ENCODE results near the gene FEN1.

Gene FEN1

DNA sequence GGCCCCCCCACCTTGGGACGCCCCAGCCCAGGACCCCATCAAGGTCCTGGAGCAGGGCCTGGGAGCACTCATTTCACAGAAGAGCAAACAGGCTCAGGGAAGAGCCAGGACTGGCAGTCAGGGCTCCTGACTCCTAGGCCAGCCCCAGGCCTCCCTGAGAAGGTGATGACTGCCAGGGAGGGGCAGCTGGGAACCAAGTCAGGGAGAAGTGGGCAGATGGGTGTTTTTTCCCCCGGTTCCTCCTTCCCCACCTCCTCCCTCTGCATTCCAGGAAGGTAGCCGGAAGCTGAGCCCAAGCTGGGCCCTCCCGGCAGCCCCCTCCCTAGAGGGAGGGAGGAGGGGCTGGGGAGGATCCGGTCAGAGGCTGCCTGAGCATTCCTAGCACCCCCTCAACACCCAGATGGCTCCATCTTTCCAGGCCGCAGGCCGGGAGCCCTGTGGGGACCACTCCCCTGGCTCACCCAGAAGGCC is 20.7 kb upstream of the FEN1 start:
- no peak overlapping the region for H3K27ac ChIP-seq (ENCODE audit: low read length)
- H3K4me1 ChIP-seq (ENCODE audit: control insufficient read depth in 1 of 2, insufficient read depth in 2 of 2, low read length in 2 of 2), result peaks cover 0 to 3% of the 10 kb centered on the region in 2 donors
- H3K27me3 ChIP-seq (ENCODE audit: low read depth, low read length), result no peaks in the 10 kb centered on the region

GRCh38 chr11:61773356-61773755 is 19.4 kb upstream of the FEN1 start:
- no peaks in the 10 kb centered on the region for H3K9me3 ChIP-seq (ENCODE audit: control insufficient read depth in 1 of 2, low read length in 2 of 2)
- no peaks in the 10 kb centered on the region for H3K27me3 ChIP-seq (ENCODE audit: low read depth, low read length)
- peaks cover 0 to 12% of the 10 kb centered on the region in 2 donors for H3K4me1 ChIP-seq (ENCODE audit: control insufficient read depth in 1 of 2, insufficient read depth in 2 of 2, low read length in 2 of 2)
- H3K27ac ChIP-seq (ENCODE audit: low read length), result no peak overlapping the region
- H3K4me3 ChIP-seq (ENCODE audit: low read depth in 1 of 2, low read length in 2 of 2), result no peak overlapping the region
- no peaks in the 10 kb centered on the region for H3K36me3 ChIP-seq (ENCODE audit: control insufficient read depth in 1 of 2, insufficient read depth in 2 of 2, low read length in 2 of 2)

More for the DNA sequence above, 20.7 kb upstream of the FEN1 start:
- H3K4me3 ChIP-seq (ENCODE audit: low read depth in 1 of 2, low read length in 2 of 2), result no peak overlapping the region
- no peaks in the 10 kb centered on the region for H3K9me3 ChIP-seq (ENCODE audit: control insufficient read depth in 1 of 2, low read length in 2 of 2)
- H3K36me3 ChIP-seq (ENCODE audit: control insufficient read depth in 1 of 2, insufficient read depth in 2 of 2, low read length in 2 of 2), result no peaks in the 10 kb centered on the region

DNA sequence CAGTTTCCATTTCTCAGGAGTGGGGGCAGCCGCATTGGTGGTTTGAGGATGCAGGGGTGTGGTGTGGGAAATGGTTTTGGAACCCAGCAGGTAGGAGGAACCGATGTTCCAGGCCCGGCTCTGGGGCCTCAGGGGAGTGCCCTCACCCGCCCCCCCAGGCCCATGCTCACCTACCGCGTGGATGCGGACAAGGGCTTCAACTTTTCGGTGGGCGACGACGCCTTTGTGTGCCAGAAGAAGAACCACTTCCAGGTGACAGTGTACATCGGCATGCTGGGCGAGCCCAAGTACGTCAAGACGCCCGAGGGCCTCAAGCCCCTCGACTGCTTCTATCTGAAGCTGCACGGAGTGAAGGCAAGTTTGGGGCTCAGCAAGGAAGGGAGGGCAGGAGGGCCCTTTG is 18.9 kb upstream of the FEN1 start:
- H3K27me3 ChIP-seq (ENCODE audit: low read depth, low read length), result no peaks in the 10 kb centered on the region

DNA sequence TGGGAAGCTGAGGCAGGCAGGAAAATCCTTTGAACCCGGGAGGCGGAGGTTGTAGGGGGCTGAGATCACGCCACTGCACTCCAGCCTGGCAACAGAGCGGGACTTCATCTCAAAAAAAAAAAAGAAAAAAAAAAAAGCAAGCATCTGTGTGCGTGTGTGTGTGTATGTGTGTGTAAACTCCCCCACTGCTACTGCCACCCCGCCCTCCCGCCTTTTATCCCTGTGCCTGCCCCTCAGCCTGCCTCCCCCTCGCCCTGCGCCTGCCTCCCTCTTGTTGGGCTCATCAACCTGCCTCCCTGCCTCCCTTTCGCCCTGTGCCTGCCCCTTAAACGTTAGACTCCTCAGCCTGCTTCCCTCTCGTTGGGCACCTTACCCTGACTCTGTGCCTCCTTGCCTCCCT is 18.3 kb upstream of the FEN1 start:
- H3K9me3 ChIP-seq (ENCODE audit: control insufficient read depth in 1 of 2, low read length in 2 of 2), result no peaks in the 10 kb centered on the region
- H3K27ac ChIP-seq (ENCODE audit: low read length), result no peak overlapping the region
- no peaks in the 10 kb centered on the region for H3K36me3 ChIP-seq (ENCODE audit: control insufficient read depth in 1 of 2, insufficient read depth in 2 of 2, low read length in 2 of 2)
- peaks cover 0 to 12% of the 10 kb centered on the region in 2 donors for H3K4me1 ChIP-seq (ENCODE audit: control insufficient read depth in 1 of 2, insufficient read depth in 2 of 2, low read length in 2 of 2)
- no peak overlapping the region for H3K4me3 ChIP-seq (ENCODE audit: low read depth in 1 of 2, low read length in 2 of 2)
- H3K27me3 ChIP-seq (ENCODE audit: low read depth, low read length), result no peaks in the 10 kb centered on the region

More for the DNA sequence above, 18.9 kb upstream of the FEN1 start:
- H3K27ac ChIP-seq (ENCODE audit: low read length), result no peak overlapping the region
- no peak overlapping the region for H3K4me3 ChIP-seq (ENCODE audit: low read depth in 1 of 2, low read length in 2 of 2)
- no peaks in the 10 kb centered on the region for H3K36me3 ChIP-seq (ENCODE audit: control insufficient read depth in 1 of 2, insufficient read depth in 2 of 2, low read length in 2 of 2)
- peaks cover 0 to 12% of the 10 kb centered on the region in 2 donors for H3K4me1 ChIP-seq (ENCODE audit: control insufficient read depth in 1 of 2, insufficient read depth in 2 of 2, low read length in 2 of 2)
- H3K9me3 ChIP-seq (ENCODE audit: control insufficient read depth in 1 of 2, low read length in 2 of 2), result no peaks in the 10 kb centered on the region

- Histone ChIP-seq H3K27me3 (ENCODE audit: low read depth, low read length) (no peaks in the 10 kb centered on the region), H3K36me3 (ENCODE audit: control insufficient read depth in 1 of 2, insufficient read depth in 2 of 2, low read length in 2 of 2) (no peaks in the 10 kb centered on the region), H3K4me1 (ENCODE audit: control insufficient read depth in 1 of 2, insufficient read depth in 2 of 2, low read length in 2 of 2) (peaks cover 0 to 12% of the 10 kb centered on the region in 2 donors), H3K9me3 (ENCODE audit: control insufficient read depth in 1 of 2, low read length in 2 of 2) (no peaks in the 10 kb centered on the region), H3K4me3 (ENCODE audit: low read depth in 1 of 2, low read length in 2 of 2) (no peak overlapping the region), H3K27ac (ENCODE audit: low read length) (no peak overlapping the region)
Measured at GRCh38 chr11:61775106-61775505, 17.6 kb upstream of the FEN1 start.

GRCh38 chr11:61775606-61776554 is 16.8 kb upstream of the FEN1 start:
- Histone ChIP-seq H3K27ac (ENCODE audit: low read length) (no peak overlapping the region), H3K27me3 (ENCODE audit: low read depth, low read length) (no peaks in the 10 kb centered on the region), H3K9me3 (ENCODE audit: control insufficient read depth in 1 of 2, low read length in 2 of 2) (no peaks in the 10 kb centered on the region), H3K4me1 (ENCODE audit: control insufficient read depth in 1 of 2, insufficient read depth in 2 of 2, low read length in 2 of 2) (peaks cover 0 to 12% of the 10 kb centered on the region in 2 donors), H3K36me3 (ENCODE audit: control insufficient read depth in 1 of 2, insufficient read depth in 2 of 2, low read length in 2 of 2) (no peaks in the 10 kb centered on the region), H3K4me3 (ENCODE audit: low read depth in 1 of 2, low read length in 2 of 2) (no peak overlapping the region)

DNA sequence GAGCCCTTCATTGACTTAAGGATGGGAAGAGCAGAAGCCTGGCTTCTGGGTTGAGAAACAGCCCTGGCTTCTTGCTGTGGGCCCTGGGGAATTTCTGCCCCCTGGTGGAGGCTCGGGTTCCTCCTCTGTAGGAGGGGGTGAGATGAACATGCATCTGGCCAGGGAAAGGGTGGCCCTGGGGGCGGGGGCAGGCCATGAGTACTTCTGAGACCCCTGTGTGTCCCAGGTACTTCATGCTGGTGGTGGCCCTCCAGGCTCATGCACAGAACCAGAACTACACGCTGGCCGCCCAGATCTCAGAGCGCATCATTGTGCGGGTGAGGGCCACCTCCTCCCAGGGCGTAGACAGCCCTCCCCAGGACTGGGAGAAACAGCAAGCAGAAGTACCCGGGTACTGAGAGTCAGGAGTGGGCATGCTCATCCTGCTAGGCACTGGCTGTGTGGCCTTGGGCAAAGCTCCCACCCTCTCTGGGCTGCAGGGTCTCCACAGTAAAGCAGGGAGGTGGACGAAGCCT is 16.1 kb upstream of the FEN1 start:
- Histone ChIP-seq H3K27ac (ENCODE audit: low read length) (no peak overlapping the region), H3K4me3 (ENCODE audit: low read depth in 1 of 2, low read length in 2 of 2) (no peak overlapping the region), H3K27me3 (ENCODE audit: low read depth, low read length) (no peaks in the 10 kb centered on the region), H3K9me3 (ENCODE audit: control insufficient read depth in 1 of 2, low read length in 2 of 2) (no peaks in the 10 kb centered on the region), H3K4me1 (ENCODE audit: control insufficient read depth in 1 of 2, insufficient read depth in 2 of 2, low read length in 2 of 2) (peaks cover 0 to 12% of the 10 kb centered on the region in 2 donors), H3K36me3 (ENCODE audit: control insufficient read depth in 1 of 2, insufficient read depth in 2 of 2, low read length in 2 of 2) (no peaks in the 10 kb centered on the region)

DNA sequence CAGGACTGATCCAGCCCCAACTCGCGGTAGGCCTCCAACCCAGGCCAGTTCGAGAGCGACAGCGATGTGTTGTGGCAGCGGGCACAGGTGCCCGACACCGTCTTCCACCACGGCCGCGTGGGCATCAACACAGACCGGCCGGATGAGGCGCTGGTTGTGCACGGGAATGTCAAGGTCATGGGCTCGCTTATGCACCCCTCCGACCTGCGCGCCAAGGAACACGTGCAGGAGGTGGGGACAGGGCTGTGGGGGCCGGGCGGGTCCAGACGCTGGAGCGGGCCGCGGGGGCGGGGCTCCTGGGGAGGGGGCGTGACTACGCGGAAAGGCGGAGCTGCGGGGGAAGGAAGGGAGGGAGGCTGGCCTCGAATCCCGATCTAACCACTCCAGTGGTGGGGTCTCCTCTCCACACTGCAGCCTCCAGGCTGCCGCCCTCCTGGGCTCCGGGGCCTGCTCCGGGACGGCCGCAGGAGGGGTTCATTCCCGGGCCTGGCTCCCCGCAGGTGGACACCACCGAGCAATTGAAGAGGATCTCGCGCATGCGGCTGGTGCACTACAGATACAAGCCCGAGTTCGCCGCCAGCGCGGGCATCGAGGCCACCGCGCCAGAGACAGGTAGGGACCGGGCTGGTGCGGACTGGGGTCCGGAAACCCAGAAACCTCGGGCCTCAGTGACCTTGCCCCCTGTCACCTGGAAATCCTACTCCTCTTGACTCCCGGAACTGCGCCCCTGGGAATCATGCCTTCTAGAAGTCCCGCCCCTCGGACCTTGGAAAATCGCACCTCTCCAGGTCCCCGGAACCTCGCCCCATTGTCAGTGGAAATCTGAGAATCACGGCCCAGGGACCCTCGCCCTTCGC is 15.2 kb upstream of the FEN1 start:
- H3K4me1 ChIP-seq (ENCODE audit: control insufficient read depth in 1 of 2, insufficient read depth in 2 of 2, low read length in 2 of 2), result peaks cover 0 to 12% of the 10 kb centered on the region in 2 donors
- no peak overlapping the region for H3K27ac ChIP-seq (ENCODE audit: low read length)
- H3K4me3 ChIP-seq (ENCODE audit: low read depth in 1 of 2, low read length in 2 of 2), result peak overlapping the region in 1 of 2 donors; percentile 38
- no peaks in the 10 kb centered on the region for H3K36me3 ChIP-seq (ENCODE audit: control insufficient read depth in 1 of 2, insufficient read depth in 2 of 2, low read length in 2 of 2)
- no peaks in the 10 kb centered on the region for H3K27me3 ChIP-seq (ENCODE audit: low read depth, low read length)
- H3K9me3 ChIP-seq (ENCODE audit: control insufficient read depth in 1 of 2, low read length in 2 of 2), result no peaks in the 10 kb centered on the region

DNA sequence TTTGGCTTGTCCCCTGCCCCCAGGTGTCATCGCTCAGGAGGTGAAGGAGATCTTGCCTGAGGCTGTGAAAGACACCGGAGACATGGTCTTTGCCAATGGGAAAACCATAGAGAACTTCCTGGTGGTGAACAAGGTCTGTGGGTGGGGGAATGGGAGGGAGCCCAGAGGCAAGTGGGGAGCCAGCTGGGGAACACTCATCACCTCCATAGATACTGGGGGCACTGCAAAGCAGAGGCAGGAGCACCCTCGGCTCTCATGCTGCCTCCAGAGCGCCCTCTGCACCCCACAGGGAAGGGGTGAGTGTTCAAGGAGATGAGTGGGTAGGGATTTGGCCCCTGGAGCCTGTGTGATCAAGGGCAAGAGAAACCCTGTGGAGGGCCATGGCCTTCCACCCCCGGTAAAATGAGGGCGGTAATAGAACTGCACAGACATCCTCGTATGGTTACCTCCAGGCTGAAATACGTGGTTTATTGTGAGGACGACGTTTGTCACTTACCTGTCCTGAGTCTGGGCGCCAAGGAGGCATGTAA is 14.3 kb upstream of the FEN1 start:
- peaks cover 0 to 12% of the 10 kb centered on the region in 2 donors for H3K4me1 ChIP-seq (ENCODE audit: control insufficient read depth in 1 of 2, insufficient read depth in 2 of 2, low read length in 2 of 2)
- H3K36me3 ChIP-seq (ENCODE audit: control insufficient read depth in 1 of 2, insufficient read depth in 2 of 2, low read length in 2 of 2), result peaks cover 0 to 4% of the 10 kb centered on the region in 2 donors
- no peaks in the 10 kb centered on the region for H3K27me3 ChIP-seq (ENCODE audit: low read depth, low read length)
- H3K27ac ChIP-seq (ENCODE audit: low read length), result no peak overlapping the region
- no peak overlapping the region for H3K4me3 ChIP-seq (ENCODE audit: low read depth in 1 of 2, low read length in 2 of 2)
- H3K9me3 ChIP-seq (ENCODE audit: control insufficient read depth in 1 of 2, low read length in 2 of 2), result no peaks in the 10 kb centered on the region

GRCh38 chr11:61778920-61779650 is 13.6 kb upstream of the FEN1 start:
- H3K9me3 ChIP-seq (ENCODE audit: control insufficient read depth in 1 of 2, low read length in 2 of 2), result no peaks in the 10 kb centered on the region
- H3K36me3 ChIP-seq (ENCODE audit: control insufficient read depth in 1 of 2, insufficient read depth in 2 of 2, low read length in 2 of 2), result peaks cover 0 to 6% of the 10 kb centered on the region in 2 donors
- H3K4me3 ChIP-seq (ENCODE audit: low read depth in 1 of 2, low read length in 2 of 2), result no peak overlapping the region
- H3K27me3 ChIP-seq (ENCODE audit: low read depth, low read length), result no peaks in the 10 kb centered on the region
- peaks cover 0 to 12% of the 10 kb centered on the region in 2 donors for H3K4me1 ChIP-seq (ENCODE audit: control insufficient read depth in 1 of 2, insufficient read depth in 2 of 2, low read length in 2 of 2)
- no peak overlapping the region for H3K27ac ChIP-seq (ENCODE audit: low read length)
